ENCODE results near the gene SASS6.

The SASS6 gene

GRCh38 chr1:100132566-100133477 lies at the start of gene SASS6, which contains the start of gene TRMT13:
Gene SASS6, minus strand, starts transcription at chr1:100132930. Its CDS starts 116 bp downstream, at chr1:100132814.
Gene TRMT13, plus strand, starts transcription at chr1:100133163. Its CDS starts 6 bp downstream, at chr1:100133169.
- DNase-seq = peak; percentile 91

GRCh38 chr1:100178091-100178490 lies 45.4 kb upstream of the SASS6 start, which contains the start of gene LRRC39:
Gene LRRC39, minus strand, starts transcription at chr1:100178256. Its CDS starts 9,740 bp downstream, at chr1:100168516.
- DNase-seq = no peak

DNA sequence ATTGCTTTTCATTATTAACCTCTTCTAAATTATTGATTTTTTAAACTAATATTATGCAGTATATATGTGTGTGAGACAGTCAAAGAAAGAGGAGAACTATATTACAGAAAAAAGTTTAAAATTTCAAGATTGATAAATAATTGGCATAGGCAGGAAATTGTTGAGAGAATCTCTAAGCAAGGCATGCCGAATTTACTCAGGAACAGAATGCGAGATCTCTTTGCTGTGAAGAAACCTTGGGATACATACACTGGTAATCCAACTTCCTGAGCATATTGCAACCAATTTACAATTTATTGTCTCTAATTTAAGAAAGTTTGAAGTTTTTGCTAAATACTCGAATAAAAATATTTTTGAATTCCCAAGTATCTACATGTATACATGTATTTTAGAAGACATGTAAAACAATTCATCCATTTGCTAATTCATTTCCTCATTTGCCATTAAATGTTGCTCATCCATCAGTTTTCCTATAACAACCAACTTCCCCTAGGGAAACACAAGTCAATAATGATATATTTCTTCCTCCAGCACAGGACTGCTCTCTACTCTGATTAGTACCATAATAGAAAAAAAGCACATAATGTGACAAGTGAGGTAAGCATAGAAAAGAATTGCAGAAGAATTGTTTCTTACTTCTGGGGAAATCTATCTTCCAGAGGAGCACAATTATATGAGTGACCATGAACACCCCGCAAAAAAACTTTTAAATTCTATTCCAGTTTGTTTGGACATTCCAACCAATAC lies 44.7 kb upstream of the SASS6 start:
- no peak for DNase-seq

DNA sequence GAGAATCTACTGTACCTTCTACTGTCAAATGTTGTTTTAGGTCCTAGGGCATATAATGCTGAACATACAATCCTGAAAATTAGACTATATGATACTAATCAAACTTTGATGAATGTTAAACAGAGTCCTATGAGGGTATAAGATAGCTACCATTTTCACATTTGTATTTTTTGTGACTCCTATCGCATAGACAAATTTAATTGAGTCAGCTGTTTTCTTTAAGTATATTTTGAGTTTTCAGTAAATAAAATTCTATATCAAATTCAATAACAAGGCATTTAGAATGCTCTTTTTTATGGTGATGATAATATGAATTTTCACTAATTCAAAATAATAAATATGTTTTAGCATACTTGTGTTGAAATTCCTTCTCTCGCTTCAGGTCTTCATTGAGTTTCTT lies 35.3 kb upstream of the SASS6 start:
- DNase-seq = no peak

DNA sequence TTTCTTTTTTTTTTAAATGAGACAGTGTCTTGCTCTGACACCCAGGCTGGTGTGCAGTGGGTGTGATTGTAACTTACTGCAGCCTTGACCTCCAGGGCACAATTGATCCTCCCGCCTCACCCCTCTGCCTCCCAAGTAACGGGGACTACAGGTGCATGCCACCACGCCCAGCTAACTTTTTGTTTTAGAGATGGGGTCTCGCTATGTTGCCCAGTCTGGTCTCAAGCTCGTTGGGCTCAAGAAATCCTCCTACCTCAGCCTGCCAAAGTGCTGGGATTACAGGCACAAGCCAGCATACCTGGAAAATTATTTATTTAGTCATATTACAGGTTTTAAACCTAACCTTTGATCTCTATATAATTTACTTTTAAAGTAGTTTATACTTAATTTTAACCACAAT lies 32.0 kb upstream of the SASS6 start:
- no peak for DNase-seq

DNA sequence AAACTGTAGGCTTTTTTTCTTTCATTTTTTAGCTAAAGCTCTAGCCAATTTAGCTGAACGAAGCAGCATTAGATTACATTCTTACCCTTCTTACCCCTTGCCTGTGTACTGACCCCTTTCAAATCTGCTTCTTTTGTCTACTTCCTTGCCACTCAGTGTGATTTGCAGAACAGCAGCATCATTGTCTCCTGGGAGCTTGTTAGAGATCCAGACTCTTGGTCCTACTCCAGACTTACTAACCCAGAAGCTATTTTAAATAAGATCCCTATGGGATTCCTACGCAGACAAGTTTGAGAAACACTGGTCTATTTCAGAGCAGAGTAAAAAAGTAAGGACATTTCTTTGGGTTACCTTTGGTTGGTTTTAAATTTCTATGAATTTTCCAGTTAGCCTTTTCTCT lies 31.5 kb upstream of the SASS6 start:
- no peak for DNase-seq

- DNase-seq = no peak
Measured at GRCh38 chr1:100162881-100163280, 30.2 kb upstream of the SASS6 start.

DNA sequence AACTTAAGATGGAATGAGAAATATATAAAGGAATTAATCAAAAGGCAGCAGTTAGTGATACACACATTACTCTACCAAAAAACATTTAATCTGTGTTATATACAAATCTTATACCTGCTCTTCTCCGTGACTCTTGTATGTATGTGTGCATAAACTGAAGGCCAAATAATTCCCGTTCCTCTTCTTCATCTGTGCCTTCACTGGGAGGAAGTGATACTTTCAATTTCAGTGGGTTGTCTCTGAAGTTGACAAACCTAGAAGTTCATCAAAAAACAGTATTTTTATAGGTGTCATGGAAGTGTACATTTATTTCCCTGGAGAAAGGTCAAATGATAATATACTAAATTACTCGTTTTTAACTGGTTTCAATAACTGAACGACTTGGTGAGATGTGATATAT lies 19.5 kb upstream of the SASS6 start:
- DNase-seq = no peak

GRCh38 chr1:100151679-100152078 lies 18.9 kb upstream of the SASS6 start:
- no peak for DNase-seq

DNA sequence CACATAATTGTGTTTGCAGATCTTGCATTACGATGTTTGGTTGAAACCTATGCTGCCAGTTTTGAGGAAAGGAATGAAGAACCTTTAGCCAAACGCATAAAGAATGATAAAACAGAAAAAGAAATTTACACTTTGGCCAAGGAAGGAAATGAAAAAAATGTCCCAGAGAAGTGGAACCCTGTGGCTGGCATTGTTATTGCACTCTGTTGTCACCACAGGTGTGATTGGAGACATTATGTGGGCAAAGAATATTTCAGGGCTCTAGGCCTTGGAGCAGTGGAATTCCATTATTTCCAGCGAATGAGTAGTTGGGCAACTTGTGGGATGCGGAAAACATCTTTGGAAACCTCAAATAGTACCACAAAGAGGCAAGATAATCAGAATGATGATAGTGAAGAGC lies 15.1 kb upstream of the SASS6 start:
- DNase-seq = no peak

DNA sequence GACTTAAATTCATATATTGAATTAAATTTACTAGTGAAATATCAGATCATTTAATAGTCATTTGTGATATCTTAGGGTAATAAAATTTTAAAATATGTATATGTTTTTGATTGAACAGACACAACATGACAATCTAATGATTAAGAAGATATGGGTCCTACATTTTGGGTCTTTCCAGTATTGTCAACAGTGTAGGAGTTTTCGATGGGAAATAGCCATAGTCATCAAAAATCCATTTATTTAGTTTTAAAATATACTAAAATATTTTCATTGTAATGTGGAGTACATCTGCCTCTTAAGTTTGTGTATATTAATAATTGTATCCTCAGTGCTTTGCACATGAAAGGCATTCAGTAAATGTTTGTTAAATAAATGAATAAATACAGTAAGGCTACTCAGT lies 14.2 kb upstream of the SASS6 start:
- DNase-seq = no peak

DNA sequence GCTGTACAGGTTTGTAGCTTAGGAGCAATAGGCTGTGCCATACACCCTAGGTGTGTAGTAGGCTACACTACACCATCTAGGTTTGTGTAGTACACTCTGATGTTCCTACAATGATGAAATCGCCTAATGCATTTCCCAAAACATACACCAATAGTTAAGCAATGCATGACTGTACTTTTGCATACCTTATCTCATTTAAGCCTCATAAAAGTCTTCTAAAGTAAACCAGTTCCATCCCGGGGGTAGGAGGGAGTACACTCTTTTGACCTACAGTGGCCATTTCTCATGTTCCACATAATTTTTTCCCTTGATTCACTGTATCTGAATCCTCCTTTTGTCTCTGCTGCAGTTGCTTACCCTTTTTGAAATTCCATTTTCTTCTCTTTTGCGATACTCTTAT lies 12.4 kb upstream of the SASS6 start:
- no peak for DNase-seq

DNA sequence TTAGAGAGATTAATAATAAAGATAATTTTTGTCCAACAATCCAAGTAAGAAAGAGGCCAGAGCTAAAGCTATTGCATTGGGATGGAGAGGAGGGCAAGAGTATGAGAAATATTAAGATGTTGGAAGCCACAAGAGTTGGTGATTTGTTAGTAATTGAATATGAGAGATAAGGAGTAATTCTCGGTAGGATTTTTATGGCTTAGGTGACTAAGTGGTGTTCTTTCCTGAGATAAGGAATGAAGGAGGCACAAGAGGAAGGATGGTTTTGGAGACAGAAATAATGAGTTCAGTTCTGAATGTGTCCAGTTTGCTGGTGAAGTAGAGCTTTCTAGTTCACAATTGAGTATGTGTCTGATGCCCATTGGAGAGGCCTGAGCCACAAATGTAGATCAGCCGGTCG lies 9.6 kb upstream of the SASS6 start:
- no peak for DNase-seq

GRCh38 chr1:100141192-100141591 lies 8.5 kb upstream of the SASS6 start:
- DNase-seq = no peak

DNA sequence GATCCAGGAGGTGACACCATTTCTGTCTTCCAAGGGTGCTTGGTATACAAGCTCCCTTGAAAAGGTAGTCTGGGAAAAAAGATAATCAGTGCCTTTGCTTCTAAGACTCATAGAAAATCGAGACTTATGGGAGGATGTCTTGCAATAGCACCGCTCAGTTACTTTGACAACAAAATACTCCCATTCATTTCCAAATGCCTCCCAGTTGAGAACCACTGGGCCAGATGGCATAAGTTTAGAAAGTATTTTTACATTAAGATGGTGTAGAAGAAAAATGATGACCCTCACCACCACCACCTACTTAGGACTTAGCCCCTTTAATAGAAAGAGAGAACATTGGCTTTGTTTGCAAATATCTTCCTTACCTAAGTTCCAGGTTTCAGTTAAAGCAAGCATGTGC lies 4.9 kb upstream of the SASS6 start:
- DNase-seq = no peak

DNA sequence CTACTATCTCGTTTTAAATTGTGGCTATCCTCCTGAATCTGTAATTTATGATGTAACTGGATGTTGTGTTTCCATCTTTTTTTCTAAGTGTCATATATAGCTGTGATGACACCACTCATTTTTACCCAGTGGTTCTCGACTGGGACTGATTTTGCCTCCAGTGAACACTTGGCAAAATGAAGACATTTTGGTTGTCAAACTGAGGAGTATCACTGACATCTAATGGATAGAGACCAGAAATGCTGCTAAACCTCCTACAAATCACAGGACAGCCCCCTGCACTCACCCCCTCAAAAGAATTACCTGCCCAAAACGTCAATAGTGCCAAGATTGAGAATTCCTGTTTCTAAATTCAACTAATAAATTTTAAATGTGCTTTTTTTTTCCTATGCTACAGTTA lies 2.1 kb upstream of the SASS6 start:
- DNase-seq = no peak

- no peak for DNase-seq
Measured at GRCh38 chr1:100131623-100132022, 1.1 kb downstream of the SASS6 start.

DNA sequence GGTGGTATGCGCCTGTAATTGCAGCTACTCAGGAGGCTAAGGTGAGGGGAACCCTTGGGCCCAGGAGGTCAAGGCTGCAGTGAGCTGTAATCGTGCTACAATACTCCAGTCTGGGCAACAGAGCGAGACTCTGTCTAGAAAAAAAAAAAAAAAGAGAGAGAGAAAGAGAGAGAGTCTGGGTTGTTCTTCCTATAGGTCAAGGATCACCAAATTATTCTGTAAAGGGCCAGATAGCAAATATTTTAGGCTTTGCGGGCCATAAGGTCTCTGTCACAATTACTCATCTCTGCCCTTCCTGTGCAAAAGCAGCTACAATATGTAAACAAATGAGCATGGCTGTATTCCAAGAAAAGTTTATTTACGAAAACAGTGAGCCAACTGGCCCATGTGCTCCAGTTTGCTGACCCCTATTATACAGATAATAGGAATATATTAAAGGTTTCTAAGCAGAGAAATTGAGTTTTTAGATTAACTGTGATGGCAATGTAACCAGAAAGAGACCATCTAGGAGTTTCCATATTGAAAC lies 2.1 kb downstream of the SASS6 start:
- DNase-seq = no peak

GRCh38 chr1:100127226-100127625 lies 5.5 kb downstream of the SASS6 start:
- no peak for DNase-seq

GRCh38 chr1:100122177-100122576 lies 10.6 kb downstream of the SASS6 start:
- no peak for DNase-seq

- DNase-seq = no peak
Measured at GRCh38 chr1:100115524-100115923, 17.2 kb downstream of the SASS6 start.

GRCh38 chr1:100109554-100110066 lies 23.1 kb downstream of the SASS6 start:
- no peak for DNase-seq

GRCh38 chr1:100107696-100108095 lies 25.0 kb downstream of the SASS6 start:
- DNase-seq = no peak

- no peak for DNase-seq
Measured at GRCh38 chr1:100101564-100101963, 31.2 kb downstream of the SASS6 start.
